GM21528 (cell line): ENCODE results near the gene CD109.
"Not testable (repeated sequence)": the region's sequence is repeated elsewhere in the genome, so short reads cannot be mapped to it uniquely, and the experiment has no call there.

ENCODE experiments used
- ATAC-seq: cut with Tn5 transposase; IDR thresholded peaks from one replicate; pipeline ENCODE4 v1.9.1; 2021; ENCODE audit warnings: mild to moderate bottlenecking, moderate library complexity; ENCODE audit not compliant: unreplicated experiment, low FRiP score

Gene CD109

GRCh38 chr6:73782911-73783310, 86.9 kb downstream of the CD109 start:
- ATAC-seq: no peak

- no peak for ATAC-seq
Measured at GRCh38 chr6:73784726-73785505, 88.9 kb downstream of the CD109 start.

GRCh38 chr6:73790574-73790973, 94.6 kb downstream of the CD109 start:
- ATAC-seq: no peak

GRCh38 chr6:73791336-73791735, 95.3 kb downstream of the CD109 start:
- ATAC-seq: no peak

- no peak for ATAC-seq
Measured at GRCh38 chr6:73792738-73793137, 96.7 kb downstream of the CD109 start.

- no peak for ATAC-seq
Measured at GRCh38 chr6:73796881-73797280, 100.9 kb downstream of the CD109 start.

GRCh38 chr6:73797861-73798260, 101.9 kb downstream of the CD109 start:
- no peak for ATAC-seq

GRCh38 chr6:73798592-73798991, 102.6 kb downstream of the CD109 start:
- ATAC-seq: peak; percentile 51

GRCh38 chr6:73800997-73801396, 105.0 kb downstream of the CD109 start:
- no peak for ATAC-seq

GRCh38 chr6:73801652-73802268, 105.8 kb downstream of the CD109 start:
- no peak for ATAC-seq

GRCh38 chr6:73802366-73802765, 106.4 kb downstream of the CD109 start:
- ATAC-seq: no peak

- no peak for ATAC-seq
Measured at GRCh38 chr6:73803562-73804241, 107.7 kb downstream of the CD109 start.

- ATAC-seq: not testable (repeated sequence)
Measured at GRCh38 chr6:73805221-73805620, 109.2 kb downstream of the CD109 start.

- ATAC-seq: not testable (repeated sequence)
Measured at GRCh38 chr6:73805982-73806381, 110.0 kb downstream of the CD109 start.

- ATAC-seq: no peak
Measured at GRCh38 chr6:73811706-73812105, 115.7 kb downstream of the CD109 start.

GRCh38 chr6:73817253-73817652, 121.2 kb downstream of the CD109 start:
- ATAC-seq: no peak

- no peak for ATAC-seq
Measured at GRCh38 chr6:73823046-73823735, 127.2 kb downstream of the CD109 start.

GRCh38 chr6:73823832-73824231, 127.8 kb downstream of the CD109 start:
- ATAC-seq: no peak

- no peak for ATAC-seq
Measured at GRCh38 chr6:73826571-73826970, 130.6 kb downstream of the CD109 start.

GRCh38 chr6:73830119-73830518, 134.1 kb downstream of the CD109 start:
- ATAC-seq: no peak

- no peak for ATAC-seq
Measured at GRCh38 chr6:73832313-73832712, 136.3 kb downstream of the CD109 start.
